Lower lobe of right lung (tissue), 2 donors: Measurements from ENCODE around the gene DHRS1. TPM values are rescaled to one million over a fixed set of nuclear protein-coding genes. Genes with fewer than 3 reads are reported as not detected.
A peak's percentile ranks its signal among the peaks of the same experiment; 100 is the strongest.

Experiments
- ATAC-seq, 2 donors: fragments of 200-7000 bp; cut with Tn5 transposase; one replicate each; pipeline ENCODE4 v1.9.1; 2020 to 2022; ENCODE audit warnings: mild to moderate bottlenecking in 2 of 2, moderate library complexity in 2 of 2
- DNase-seq: peaks from one replicate; pipeline ENCODE4 v3.0.0-alpha.2; 2020
- H3K27ac ChIP-seq: fragments of 200-600 bp; one replicate; pipeline ENCODE4 v1.8.0; 2022
- H3K27me3 ChIP-seq: fragments of 200-600 bp; one replicate; pipeline ENCODE4 v1.8.0; 2022; ENCODE audit warnings: low read depth
- H3K36me3 ChIP-seq: fragments of 200-600 bp; one replicate; pipeline ENCODE4 v1.8.0; 2022; ENCODE audit warnings: mild to moderate bottlenecking
- H3K4me1 ChIP-seq: fragments of 200-600 bp; one replicate; pipeline ENCODE4 v1.8.0; 2022
- H3K4me3 ChIP-seq: fragments of 200-600 bp; one replicate; pipeline ENCODE4 v1.8.0; 2022; ENCODE audit warnings: mild to moderate bottlenecking
- H3K9me3 ChIP-seq: fragments of 200-600 bp; one replicate; pipeline ENCODE4 v1.8.0; 2022
- CTCF ChIP-seq: fragments of 200-600 bp; IDR thresholded peaks from one replicate; pipeline ENCODE4 v1.8.0; 2022; ENCODE audit warnings: antibody characterized with exemption, mild to moderate bottlenecking
- intact Hi-C: fragments of 100-400 bp; cut with DNase I; formaldehyde crosslinking; loops from one replicate; pipeline ENCODE4 v1.11.0; 2022
- long read RNA-seq: library from polyadenylated mRNA; unstranded; transcript quantifications from one replicate; pipeline ENCODE4 v2.0.0, GENCODE V29; 2021
- total RNA-seq: library from RNA; stranded (reverse); fragmentation: NEBNext Ultra II Directional; extraction: Animal tissue kit (Norgen Biotek cat#: 25700); gene quantifications from one replicate; pipeline ENCODE4 v1.2.1, GENCODE V29; 2021
- donor health status: DM: no; HTN: yes; CAD: no; lungs with severe emphysema.

Gene DHRS1
- total RNA-seq = 22.7 TPM
- long read RNA-seq, transcript DHRS1-201 (9 exons, 1,480 nt) = major isoform, 9 of 23 reads
- long read RNA-seq, partial matches to known transcripts = 3 of 23 reads
- long read RNA-seq, other reads (novel, unspliced or antisense) = 8 of 23 reads

GRCh38 chr14:24299255-24300191 is at the start of gene DHRS1, which contains the start of gene NOP9:
DHRS1 (minus strand) TSS chr14:24299780; CDS start chr14:24299106, 674 bp downstream.
NOP9 (plus strand) TSS chr14:24299850; CDS start chr14:24299955, 105 bp downstream.
- no peaks in the 10 kb centered on the region for H3K27me3 ChIP-seq

GRCh38 chr14:24348186-24348585 is 48.6 kb upstream of the DHRS1 start:
- DNase-seq = no peak
- no peak for TF ChIP-seq CTCF
- Histone ChIP-seq H3K4me1 (peaks cover 14% of the 10 kb centered on the region), H3K4me3 (no peak overlapping the region), H3K36me3 (no peaks in the 10 kb centered on the region), H3K27me3 (no peaks in the 10 kb centered on the region), H3K27ac (no peak overlapping the region), H3K9me3 (no peaks in the 10 kb centered on the region)
- intact Hi-C loops = no loop called here
- no peak for ATAC-seq

More at GRCh38 chr14:24299255-24300191, at the start of gene DHRS1, which contains the start of gene NOP9:
- H3K9me3 ChIP-seq = no peaks in the 10 kb centered on the region
- peak; percentile 94 for DNase-seq
- ATAC-seq = peak; percentile 94 to 95
- TF ChIP-seq CTCF = no peak
- peak within 1 kb of the TSS; percentile 92 for H3K27ac ChIP-seq
- peaks cover 31% of the 10 kb centered on the region for H3K4me1 ChIP-seq
- H3K4me3 ChIP-seq = peak within 1 kb of the TSS; percentile 99
- intact Hi-C loops = loop anchor here (10.0 kb wide), 1 partner anchor 55 kb away; the partner anchor contains the start of gene TINF2
- H3K36me3 ChIP-seq = peaks cover 57% of the 10 kb centered on the region

GRCh38 chr14:24347134-24347533 is 47.6 kb upstream of the DHRS1 start:
- intact Hi-C loops = no loop called here
- DNase-seq = no peak
- Histone ChIP-seq H3K27me3 (no peaks in the 10 kb centered on the region), H3K27ac (peak overlapping the region; percentile 53), H3K9me3 (no peaks in the 10 kb centered on the region), H3K4me1 (peaks cover 10% of the 10 kb centered on the region), H3K36me3 (no peaks in the 10 kb centered on the region), H3K4me3 (no peak overlapping the region)
- ATAC-seq = no peak
- TF ChIP-seq CTCF = no peak

- no peaks in the 10 kb centered on the region for H3K36me3 ChIP-seq
- peaks cover 11% of the 10 kb centered on the region for H3K4me1 ChIP-seq
- no peak overlapping the region for H3K27ac ChIP-seq
- intact Hi-C loops = no loop called here
- no peaks in the 10 kb centered on the region for H3K9me3 ChIP-seq
- DNase-seq (no peak), ATAC-seq (no peak)
- no peaks in the 10 kb centered on the region for H3K27me3 ChIP-seq
- TF ChIP-seq CTCF = no peak
- no peak overlapping the region for H3K4me3 ChIP-seq
These were observed 44.4 kb upstream of the DHRS1 start for GRCh38 chr14:24343795-24344660.

GRCh38 chr14:24342889-24343288 is 43.3 kb upstream of the DHRS1 start:
- Histone ChIP-seq H3K9me3 (no peaks in the 10 kb centered on the region), H3K4me3 (no peak overlapping the region), H3K27ac (no peak overlapping the region), H3K4me1 (peaks cover 20% of the 10 kb centered on the region), H3K36me3 (peaks cover 4% of the 10 kb centered on the region), H3K27me3 (no peaks in the 10 kb centered on the region)
- DNase-seq (no peak), ATAC-seq (no peak)
- TF ChIP-seq CTCF = no peak
- intact Hi-C loops = no loop called here
